Measurements from ENCODE around the gene BMI1. TPM values are rescaled to one million over a fixed set of nuclear protein-coding genes. Genes with fewer than 3 reads are reported as not detected.

The BMI1 gene
- total RNA-seq, 1 donor from 2014 or later, result 33.3 TPM

GRCh38 chr10:22341190-22341925 lies 20.5 kb downstream of the BMI1 start:
- no peak for TF ChIP-seq CTCF (IDR thresholded peaks at IDR 0.05; ENCODE audit: borderline replicate concordance)
- H3K27me3 ChIP-seq (ENCODE audit: low read depth), result peaks cover 89% of the 10 kb centered on the region
- peaks cover 38% of the 10 kb centered on the region for H3K4me1 ChIP-seq
- no peak for DNase-seq
- H3K4me3 ChIP-seq, result peak overlapping the region; percentile 89
- no peaks in the 10 kb centered on the region for H3K9me3 ChIP-seq (replicated peaks)
- peak overlapping the region; percentile 96 for H3K27ac ChIP-seq (replicated peaks)
- H3K36me3 ChIP-seq, result no peaks in the 10 kb centered on the region
- intact Hi-C loops (cut with micrococcal nuclease), result no loop called here

- Histone ChIP-seq H3K27me3 (ENCODE audit: low read depth) (peaks cover 89% of the 10 kb centered on the region), H3K4me1 (peaks cover 33% of the 10 kb centered on the region), H3K27ac (replicated peaks) (no peak overlapping the region), H3K4me3 (peak overlapping the region; percentile 89), H3K36me3 (no peaks in the 10 kb centered on the region), H3K9me3 (replicated peaks) (no peaks in the 10 kb centered on the region)
- intact Hi-C loops (cut with micrococcal nuclease), result no loop called here
- TF ChIP-seq CTCF (IDR thresholded peaks at IDR 0.05; ENCODE audit: borderline replicate concordance), result no peak
- DNase-seq, result no peak
These were observed 21.0 kb downstream of the BMI1 start for GRCh38 chr10:22341926-22342196.

GRCh38 chr10:22342421-22342820 lies 21.5 kb downstream of the BMI1 start:
- intact Hi-C loops (cut with micrococcal nuclease), result no loop called here
- no peak for DNase-seq
- no peak for TF ChIP-seq CTCF (IDR thresholded peaks at IDR 0.05; ENCODE audit: borderline replicate concordance)
- Histone ChIP-seq H3K4me1 (peaks cover 31% of the 10 kb centered on the region), H3K9me3 (replicated peaks) (no peaks in the 10 kb centered on the region), H3K36me3 (no peaks in the 10 kb centered on the region), H3K27ac (replicated peaks) (no peak overlapping the region), H3K4me3 (no peak overlapping the region), H3K27me3 (ENCODE audit: low read depth) (peaks cover 89% of the 10 kb centered on the region)

- no peak overlapping the region for H3K27ac ChIP-seq (replicated peaks)
- intact Hi-C loops (cut with micrococcal nuclease), result no loop called here
- no peak for DNase-seq
These were observed 22.8 kb downstream of the BMI1 start for GRCh38 chr10:22343731-22344130.

GRCh38 chr10:22344249-22344648 lies 23.4 kb downstream of the BMI1 start:
- intact Hi-C loops (cut with micrococcal nuclease), result no loop called here
- no peaks in the 10 kb centered on the region for H3K9me3 ChIP-seq (replicated peaks)
- no peak for TF ChIP-seq CTCF (IDR thresholded peaks at IDR 0.05; ENCODE audit: borderline replicate concordance)

More at GRCh38 chr10:22343731-22344130, 22.8 kb downstream of the BMI1 start:
- Histone ChIP-seq H3K4me1 (peaks cover 31% of the 10 kb centered on the region), H3K27me3 (ENCODE audit: low read depth) (peaks cover 89% of the 10 kb centered on the region), H3K9me3 (replicated peaks) (no peaks in the 10 kb centered on the region), H3K4me3 (no peak overlapping the region), H3K36me3 (no peaks in the 10 kb centered on the region)
- no peak for TF ChIP-seq CTCF (IDR thresholded peaks at IDR 0.05; ENCODE audit: borderline replicate concordance)

More at GRCh38 chr10:22344249-22344648, 23.4 kb downstream of the BMI1 start:
- no peak overlapping the region for H3K27ac ChIP-seq (replicated peaks)
- peaks cover 89% of the 10 kb centered on the region for H3K27me3 ChIP-seq (ENCODE audit: low read depth)
- DNase-seq, result no peak
- no peaks in the 10 kb centered on the region for H3K36me3 ChIP-seq
- H3K4me1 ChIP-seq, result peaks cover 31% of the 10 kb centered on the region
- H3K4me3 ChIP-seq, result no peak overlapping the region

Data from left ventricle myocardium inferior (tissue), 1 donor.